GM23338 (cell line): ENCODE measurements around the gene CPE.

Experiments used
- CREB1 ChIP-seq: fragments of 250-450 bp; sonication (Bioruptor Pico); IDR thresholded peaks from 2 replicates; pipeline ENCODE4 v1.5.0; 2020; ENCODE audit warnings: low read depth, mild to moderate bottlenecking, moderate library complexity
- CTCF ChIP-seq, 2 experiments: fragments of 200-600 bp in 1 of 2; sonication (generic) in 1 of 2; conservative IDR thresholded peaks; 2 replicates each; pipeline versions ENCODE4 v1.5.1 to v1.6.1; 2016 to 2017; ENCODE audit warnings: antibody characterized with exemption in 2 of 2, low read depth in 2 of 2, mild to moderate bottlenecking in 2 of 2, moderate library complexity in 1 of 2
- EZH2 ChIP-seq: fragments of 200-600 bp; sonication (generic); IDR thresholded peaks from one replicate; pipeline ENCODE4 v1.8.0; 2017; ENCODE audit warnings: antibody characterized with exemption, mild to moderate bottlenecking, low read depth; ENCODE audit not compliant: unreplicated experiment
- EZH2phosphoT487 ChIP-seq: fragments of 200-600 bp; sonication (generic); IDR thresholded peaks from one replicate; pipeline ENCODE4 v1.8.1; 2018; ENCODE audit warnings: antibody characterized with exemption; ENCODE audit not compliant: unreplicated experiment
- NANOG ChIP-seq: IDR thresholded peaks from 2 replicates; pipeline ENCODE4 v1.6.1; 2016; ENCODE audit warnings: antibody characterized with exemption, borderline replicate concordance
- POLR2AphosphoS5 ChIP-seq: IDR thresholded peaks from 2 replicates; pipeline ENCODE4 v1.6.1; 2016; ENCODE audit warnings: antibody characterized with exemption, low read depth
- REST ChIP-seq: IDR thresholded peaks from one replicate; pipeline ENCODE4 v1.6.1; 2018; ENCODE audit warnings: antibody characterized with exemption; ENCODE audit not compliant: unreplicated experiment
- ZNF114 ChIP-seq: fragments of 250-450 bp; sonication (Bioruptor Pico); IDR thresholded peaks from 2 replicates; pipeline ENCODE4 v1.5.0; 2020; ENCODE audit warnings: mild to moderate bottlenecking, moderate library complexity

GRCh38 chr4:165457793-165458192 is 79.0 kb downstream of the CPE start:
- TF ChIP-seq POLR2AphosphoS5: no peak
- TF ChIP-seq EZH2: no peak
- TF ChIP-seq CTCF (conservative IDR thresholded peaks at IDR 0.05; ENCODE audit: low read depth in 2 of 2): no peak
- TF ChIP-seq CREB1 (CRISPR knock-in tag): no peak
- TF ChIP-seq ZNF114: no peak
- TF ChIP-seq EZH2phosphoT487: no peak
- TF ChIP-seq REST: no peak
- TF ChIP-seq NANOG: no peak
